HG03103 (cell line): ENCODE results near the gene KIF5B.
"Not testable (repeated sequence)": the region's sequence is repeated elsewhere in the genome, so short reads cannot be mapped to it uniquely, and the experiment has no call there.

Experiments
- ATAC-seq: cut with Tn5 transposase; IDR thresholded peaks from one replicate; pipeline ENCODE4 v1.9.1; 2021; ENCODE audit warnings: low read depth; ENCODE audit not compliant: unreplicated experiment

KIF5B gene

GRCh38 chr10:32061440-32061839 lies 5.2 kb upstream of the KIF5B start:
- ATAC-seq, result no peak

GRCh38 chr10:32060347-32060746 lies 4.1 kb upstream of the KIF5B start:
- ATAC-seq, result no peak

GRCh38 chr10:32059472-32059871 lies 3.2 kb upstream of the KIF5B start:
- no peak for ATAC-seq

- ATAC-seq, result no peak
Measured at GRCh38 chr10:32057036-32057372, 779 bp upstream of the KIF5B start.

- ATAC-seq, result peak; percentile 35
Measured at GRCh38 chr10:32055478-32056135, 618 bp downstream of the KIF5B start.

GRCh38 chr10:32054094-32054493 lies 2.1 kb downstream of the KIF5B start:
- no peak for ATAC-seq

- not testable (repeated sequence) for ATAC-seq
Measured at GRCh38 chr10:32053392-32053791, 2.8 kb downstream of the KIF5B start.

- ATAC-seq, result no peak
Measured at GRCh38 chr10:32051926-32052325, 4.3 kb downstream of the KIF5B start.

GRCh38 chr10:32050177-32050576 lies 6.0 kb downstream of the KIF5B start:
- no peak for ATAC-seq

GRCh38 chr10:32049113-32049512 lies 7.1 kb downstream of the KIF5B start:
- ATAC-seq, result no peak

GRCh38 chr10:32048282-32048681 lies 7.9 kb downstream of the KIF5B start:
- ATAC-seq, result no peak

- no peak for ATAC-seq
Measured at GRCh38 chr10:32047881-32048280, 8.3 kb downstream of the KIF5B start.

- ATAC-seq, result no peak
Measured at GRCh38 chr10:32046151-32046550, 10.1 kb downstream of the KIF5B start.

- ATAC-seq, result not testable (repeated sequence)
Measured at GRCh38 chr10:32042730-32043129, 13.5 kb downstream of the KIF5B start.

- ATAC-seq, result no peak
Measured at GRCh38 chr10:32041290-32042028, 14.8 kb downstream of the KIF5B start.

GRCh38 chr10:32039734-32040133 lies 16.5 kb downstream of the KIF5B start:
- no peak for ATAC-seq

GRCh38 chr10:32038777-32039176 lies 17.4 kb downstream of the KIF5B start:
- ATAC-seq, result no peak

GRCh38 chr10:32036922-32037321 lies 19.3 kb downstream of the KIF5B start:
- no peak for ATAC-seq

GRCh38 chr10:32035038-32035437 lies 21.2 kb downstream of the KIF5B start:
- no peak for ATAC-seq

- no peak for ATAC-seq
Measured at GRCh38 chr10:32033171-32033570, 23.1 kb downstream of the KIF5B start.

GRCh38 chr10:32031920-32032319 lies 24.3 kb downstream of the KIF5B start:
- ATAC-seq, result no peak

GRCh38 chr10:32031424-32031823 lies 24.8 kb downstream of the KIF5B start:
- ATAC-seq, result no peak
